ENCODE data around the gene SNAP47. TPM values are rescaled to one million over a fixed set of nuclear protein-coding genes. Genes with fewer than 3 reads are reported as not detected.

The SNAP47 gene
- polyA plus RNA-seq, 1 donor from 2014 or later: 56.0 TPM

DNA sequence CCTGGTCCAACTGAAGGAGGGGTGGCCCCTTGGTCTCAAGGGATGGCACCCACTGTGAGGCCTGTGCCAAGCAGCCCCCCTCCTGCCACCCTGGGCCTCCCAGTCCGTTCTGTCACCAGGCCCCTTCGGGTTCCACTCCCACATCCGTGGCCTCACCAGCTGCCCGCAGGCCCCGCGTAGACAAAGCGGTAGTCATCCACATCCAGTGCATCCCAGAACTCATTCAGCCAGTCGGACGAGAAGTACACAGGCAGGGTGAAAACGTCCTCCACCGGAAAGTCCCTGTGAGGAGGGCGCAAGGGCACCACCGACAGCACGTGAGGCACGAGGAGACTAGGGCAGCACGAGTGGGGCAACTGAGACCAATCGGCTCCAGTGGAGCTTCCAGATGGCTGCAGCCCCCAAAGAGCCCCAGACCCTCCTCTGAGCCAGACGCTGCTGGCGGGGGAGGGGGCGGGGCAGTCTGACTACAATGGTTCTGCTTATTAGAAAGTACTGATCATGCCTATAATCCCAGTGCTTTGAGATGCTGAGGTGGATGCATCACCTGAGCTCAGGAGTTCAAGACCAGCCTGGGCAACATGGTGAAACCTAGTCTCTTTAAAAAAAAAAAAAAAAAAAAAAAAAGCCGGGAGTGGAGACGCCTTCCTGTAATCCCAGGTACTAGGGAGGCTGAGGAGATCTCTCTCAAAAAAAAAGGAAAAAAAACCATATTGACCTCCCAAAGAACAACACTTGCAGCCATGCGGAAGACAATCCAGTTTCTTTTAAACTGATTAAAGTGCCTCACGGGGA, 1.3 kb upstream of the SNAP47 start:
- H4K20me1 ChIP-seq (ENCODE audit: insufficient read depth): no peaks in the 10 kb centered on the region
- H3K9me2 ChIP-seq (ENCODE audit: insufficient read depth, low read length): no peaks in the 10 kb centered on the region
- peak overlapping the region; percentile 98 for H3K4me3 ChIP-seq (ENCODE audit: low read length)
- no peak overlapping the region for H3K27ac ChIP-seq (ENCODE audit: low read length)
- no peaks in the 10 kb centered on the region for H3K36me3 ChIP-seq (ENCODE audit: insufficient read depth, low read length)
- peak overlapping the region; percentile 86 for H3K4me2 ChIP-seq (ENCODE audit: low read length)
- H3K27me3 ChIP-seq (ENCODE audit: insufficient read depth, low read depth, low read length): no peaks in the 10 kb centered on the region
- peak overlapping the region; percentile 90 for H2AFZ ChIP-seq (ENCODE audit: low read depth, low read length)
- H3K9me3 ChIP-seq (ENCODE audit: low read length): no peaks in the 10 kb centered on the region
- no peaks in the 10 kb centered on the region for H3F3A ChIP-seq (ENCODE audit: insufficient read depth, low read length, poor library complexity, severe bottlenecking)
- peaks cover 40% of the 10 kb centered on the region for H3K79me2 ChIP-seq (replicated peaks; ENCODE audit: insufficient read depth, low read length)
- peak overlapping the region; percentile 94 for H3K9ac ChIP-seq (ENCODE audit: low read length)
- TF ChIP-seq TAF1 (IDR thresholded peaks at IDR 0.05; ENCODE audit: low read depth) (no peak), EP300 (conservative IDR thresholded peaks at IDR 0.05; ENCODE audit: poor library complexity, severe bottlenecking) (no peak), EZH2 (IDR thresholded peaks at IDR 0.05; ENCODE audit: borderline replicate concordance, insufficient read depth, low read length, poor library complexity, severe bottlenecking) (no peak), RAD21 (conservative IDR thresholded peaks at IDR 0.05) (no peak), SMC3 (conservative IDR thresholded peaks at IDR 0.05; ENCODE audit: poor library complexity) (no peak), POLR2AphosphoS5 (IDR thresholded peaks at IDR 0.05) (no peak), MXI1 (conservative IDR thresholded peaks at IDR 0.05; ENCODE audit: poor library complexity, severe bottlenecking) (no peak)
- TF ChIP-seq, protein P1, sequence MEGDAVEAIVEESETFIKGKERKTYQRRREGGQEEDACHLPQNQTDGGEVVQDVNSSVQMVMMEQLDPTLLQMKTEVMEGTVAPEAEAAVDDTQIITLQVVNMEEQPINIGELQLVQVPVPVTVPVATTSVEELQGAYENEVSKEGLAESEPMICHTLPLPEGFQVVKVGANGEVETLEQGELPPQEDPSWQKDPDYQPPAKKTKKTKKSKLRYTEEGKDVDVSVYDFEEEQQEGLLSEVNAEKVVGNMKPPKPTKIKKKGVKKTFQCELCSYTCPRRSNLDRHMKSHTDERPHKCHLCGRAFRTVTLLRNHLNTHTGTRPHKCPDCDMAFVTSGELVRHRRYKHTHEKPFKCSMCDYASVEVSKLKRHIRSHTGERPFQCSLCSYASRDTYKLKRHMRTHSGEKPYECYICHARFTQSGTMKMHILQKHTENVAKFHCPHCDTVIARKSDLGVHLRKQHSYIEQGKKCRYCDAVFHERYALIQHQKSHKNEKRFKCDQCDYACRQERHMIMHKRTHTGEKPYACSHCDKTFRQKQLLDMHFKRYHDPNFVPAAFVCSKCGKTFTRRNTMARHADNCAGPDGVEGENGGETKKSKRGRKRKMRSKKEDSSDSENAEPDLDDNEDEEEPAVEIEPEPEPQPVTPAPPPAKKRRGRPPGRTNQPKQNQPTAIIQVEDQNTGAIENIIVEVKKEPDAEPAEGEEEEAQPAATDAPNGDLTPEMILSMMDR (IDR thresholded peaks at IDR 0.05; ENCODE audit: poor library complexity, severe bottlenecking): no peak
- TF ChIP-seq, protein P2, sequence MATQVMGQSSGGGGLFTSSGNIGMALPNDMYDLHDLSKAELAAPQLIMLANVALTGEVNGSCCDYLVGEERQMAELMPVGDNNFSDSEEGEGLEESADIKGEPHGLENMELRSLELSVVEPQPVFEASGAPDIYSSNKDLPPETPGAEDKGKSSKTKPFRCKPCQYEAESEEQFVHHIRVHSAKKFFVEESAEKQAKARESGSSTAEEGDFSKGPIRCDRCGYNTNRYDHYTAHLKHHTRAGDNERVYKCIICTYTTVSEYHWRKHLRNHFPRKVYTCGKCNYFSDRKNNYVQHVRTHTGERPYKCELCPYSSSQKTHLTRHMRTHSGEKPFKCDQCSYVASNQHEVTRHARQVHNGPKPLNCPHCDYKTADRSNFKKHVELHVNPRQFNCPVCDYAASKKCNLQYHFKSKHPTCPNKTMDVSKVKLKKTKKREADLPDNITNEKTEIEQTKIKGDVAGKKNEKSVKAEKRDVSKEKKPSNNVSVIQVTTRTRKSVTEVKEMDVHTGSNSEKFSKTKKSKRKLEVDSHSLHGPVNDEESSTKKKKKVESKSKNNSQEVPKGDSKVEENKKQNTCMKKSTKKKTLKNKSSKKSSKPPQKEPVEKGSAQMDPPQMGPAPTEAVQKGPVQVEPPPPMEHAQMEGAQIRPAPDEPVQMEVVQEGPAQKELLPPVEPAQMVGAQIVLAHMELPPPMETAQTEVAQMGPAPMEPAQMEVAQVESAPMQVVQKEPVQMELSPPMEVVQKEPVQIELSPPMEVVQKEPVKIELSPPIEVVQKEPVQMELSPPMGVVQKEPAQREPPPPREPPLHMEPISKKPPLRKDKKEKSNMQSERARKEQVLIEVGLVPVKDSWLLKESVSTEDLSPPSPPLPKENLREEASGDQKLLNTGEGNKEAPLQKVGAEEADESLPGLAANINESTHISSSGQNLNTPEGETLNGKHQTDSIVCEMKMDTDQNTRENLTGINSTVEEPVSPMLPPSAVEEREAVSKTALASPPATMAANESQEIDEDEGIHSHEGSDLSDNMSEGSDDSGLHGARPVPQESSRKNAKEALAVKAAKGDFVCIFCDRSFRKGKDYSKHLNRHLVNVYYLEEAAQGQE (IDR thresholded peaks at IDR 0.05; ENCODE audit: borderline replicate concordance): no peak

- Histone ChIP-seq H3K4me2 (ENCODE audit: low read length) (peak overlapping the region; percentile 86), H3K9ac (ENCODE audit: low read length) (peak overlapping the region; percentile 94), H2AFZ (ENCODE audit: low read depth, low read length) (peak overlapping the region; percentile 90), H3K9me2 (ENCODE audit: insufficient read depth, low read length) (no peaks in the 10 kb centered on the region), H3K36me3 (ENCODE audit: insufficient read depth, low read length) (no peaks in the 10 kb centered on the region), H3F3A (ENCODE audit: insufficient read depth, low read length, poor library complexity, severe bottlenecking) (no peaks in the 10 kb centered on the region), H3K27me3 (ENCODE audit: insufficient read depth, low read depth, low read length) (no peaks in the 10 kb centered on the region), H3K4me3 (ENCODE audit: low read length) (peak overlapping the region; percentile 98), H4K20me1 (ENCODE audit: insufficient read depth) (no peaks in the 10 kb centered on the region), H3K27ac (ENCODE audit: low read length) (peak overlapping the region; percentile 81), H3K79me2 (replicated peaks; ENCODE audit: insufficient read depth, low read length) (peaks cover 40% of the 10 kb centered on the region), H3K9me3 (ENCODE audit: low read length) (no peaks in the 10 kb centered on the region)
- TF ChIP-seq TAF1 (IDR thresholded peaks at IDR 0.05; ENCODE audit: low read depth) (no peak), EP300 (conservative IDR thresholded peaks at IDR 0.05; ENCODE audit: poor library complexity, severe bottlenecking) (no peak), POLR2AphosphoS5 (IDR thresholded peaks at IDR 0.05) (no peak), RAD21 (conservative IDR thresholded peaks at IDR 0.05) (no peak), SMC3 (conservative IDR thresholded peaks at IDR 0.05; ENCODE audit: poor library complexity) (no peak), EZH2 (IDR thresholded peaks at IDR 0.05; ENCODE audit: borderline replicate concordance, insufficient read depth, low read length, poor library complexity, severe bottlenecking) (no peak), MXI1 (conservative IDR thresholded peaks at IDR 0.05; ENCODE audit: poor library complexity, severe bottlenecking) (no peak)
- TF ChIP-seq, protein P2 (IDR thresholded peaks at IDR 0.05; ENCODE audit: borderline replicate concordance): no peak
- TF ChIP-seq, protein P1 (IDR thresholded peaks at IDR 0.05; ENCODE audit: poor library complexity, severe bottlenecking): no peak
Observed at GRCh38 chr1:227734546-227734855, 734 bp upstream of the SNAP47 start.
